ENCODE results near the gene ZRANB3.
"Not testable (repeated sequence)": the region's sequence is repeated elsewhere in the genome, so short reads cannot be mapped to it uniquely, and the experiment has no call there.

ZRANB3 gene

DNA sequence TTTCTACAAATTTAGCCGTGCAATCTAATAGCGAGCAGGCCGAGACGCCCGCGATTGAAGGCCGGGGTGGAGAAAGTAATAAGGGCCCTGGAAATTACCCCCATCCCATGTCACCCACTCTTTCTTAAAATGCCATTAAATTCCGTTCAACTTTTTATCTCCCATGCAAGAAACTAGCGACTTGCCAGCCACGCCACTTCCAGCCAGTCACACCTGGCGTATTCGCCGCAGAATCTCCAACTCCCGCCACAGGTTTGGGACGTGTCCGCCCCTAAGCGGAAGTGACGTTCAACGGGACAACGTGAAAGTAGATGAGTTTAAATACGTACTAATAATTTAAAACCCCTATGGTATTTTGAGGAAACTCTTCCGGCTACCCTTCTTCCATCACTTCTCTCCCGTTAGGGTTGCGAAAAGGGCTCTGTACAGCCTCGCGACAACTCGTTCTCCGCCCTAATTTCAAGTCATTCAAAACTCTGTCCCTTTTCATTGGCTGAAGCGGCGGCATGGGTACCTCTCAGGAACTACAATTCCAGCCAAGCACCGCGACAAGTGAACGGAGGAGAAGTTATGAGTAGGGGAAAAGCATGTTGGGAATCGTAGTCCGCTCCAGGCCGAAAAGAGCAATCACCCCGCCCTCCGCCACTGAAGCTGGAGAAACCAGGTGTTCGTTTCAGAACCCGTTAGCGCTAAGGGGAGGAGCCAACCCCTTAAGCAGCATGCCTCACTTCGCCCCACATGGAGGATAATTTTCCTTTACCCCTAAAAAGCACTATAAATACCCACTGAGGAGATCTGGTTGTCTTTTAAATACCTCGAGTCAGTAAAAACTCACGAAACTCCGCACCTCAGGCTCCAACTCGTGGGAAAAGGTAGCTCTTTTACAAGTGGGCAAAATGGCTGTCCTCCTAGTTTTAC, at the start of gene ZRANB3:
Gene ZRANB3 (minus strand): TSS at position 906 of the 918 bp plus-strand sequence.
- peak; percentile 99 for DNase-seq

DNA sequence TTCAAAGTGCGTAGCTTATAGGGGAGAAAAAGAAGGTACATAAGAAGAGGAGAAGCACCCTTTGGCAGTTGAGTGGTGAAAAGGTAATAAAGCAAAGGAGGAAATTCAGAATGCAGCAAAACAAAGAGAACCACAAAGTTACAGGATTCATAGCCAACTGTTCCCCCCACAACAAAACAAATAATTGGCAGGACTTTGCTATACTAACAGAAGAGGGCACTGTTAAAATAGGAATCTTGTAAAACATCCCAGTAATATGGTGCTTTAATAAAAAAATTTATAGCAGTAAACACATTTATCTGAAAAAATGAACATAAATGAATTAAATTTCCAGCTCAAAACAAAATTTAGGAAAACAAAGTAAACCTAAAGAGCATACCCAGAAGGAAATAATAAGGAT, 42.6 kb upstream of the ZRANB3 start:
- DNase-seq, result no peak

DNA sequence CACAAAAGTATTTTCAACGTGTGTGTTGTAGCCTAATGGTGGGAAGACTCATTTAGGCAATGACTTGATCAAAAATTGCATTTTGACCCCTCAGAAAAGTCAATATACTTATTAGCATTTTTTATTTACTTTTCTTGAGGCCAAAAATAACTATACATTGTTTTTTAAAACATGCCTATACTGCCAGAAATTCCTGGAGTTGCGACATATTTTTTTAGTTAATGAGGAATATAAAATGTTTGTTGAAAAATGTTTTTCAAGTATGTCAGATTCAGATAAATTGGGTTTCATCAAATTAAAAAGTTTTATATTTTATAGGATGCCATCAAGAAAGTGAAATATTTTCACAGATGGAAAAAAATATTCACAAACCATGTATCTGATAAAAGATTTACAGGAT, 39.9 kb upstream of the ZRANB3 start:
- no peak for DNase-seq

DNA sequence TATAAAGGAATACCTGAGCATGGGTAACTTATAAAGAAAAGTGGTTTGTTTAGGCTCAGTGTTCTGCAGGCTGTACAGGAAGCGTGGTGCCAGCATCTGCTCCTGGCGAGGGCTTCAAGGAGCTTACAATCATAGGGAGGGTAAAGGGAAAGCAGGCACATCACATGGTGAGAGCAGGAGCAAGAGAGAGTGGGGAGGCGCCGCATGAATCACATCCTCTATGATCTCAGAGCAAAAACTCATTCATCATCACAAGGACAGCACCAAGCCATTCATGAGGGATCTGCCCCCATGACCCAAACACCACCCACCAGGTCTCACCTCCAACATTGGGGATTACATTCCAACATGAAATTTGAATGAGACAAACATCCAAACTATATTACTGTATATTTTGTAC, 32.8 kb upstream of the ZRANB3 start:
- DNase-seq, result no peak

DNA sequence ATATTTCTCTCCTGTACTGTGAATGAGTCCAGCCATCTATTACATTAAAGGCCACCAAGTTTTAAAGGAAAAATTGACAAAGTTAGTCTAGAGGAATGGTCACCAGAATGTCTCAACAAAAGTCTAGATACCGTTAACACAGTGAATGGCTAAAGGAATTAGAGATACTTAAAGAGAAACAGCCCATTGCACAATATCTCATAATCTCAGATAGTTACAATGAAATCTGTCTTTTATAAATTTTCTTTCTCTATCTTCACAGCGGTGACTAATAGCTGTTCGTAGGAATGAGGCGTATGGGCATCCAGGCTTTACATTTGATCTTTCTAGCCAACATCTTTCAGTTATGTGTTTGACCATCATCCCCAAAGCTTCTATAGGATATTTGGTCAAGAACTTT, 30.9 kb upstream of the ZRANB3 start:
- no peak for DNase-seq

DNA sequence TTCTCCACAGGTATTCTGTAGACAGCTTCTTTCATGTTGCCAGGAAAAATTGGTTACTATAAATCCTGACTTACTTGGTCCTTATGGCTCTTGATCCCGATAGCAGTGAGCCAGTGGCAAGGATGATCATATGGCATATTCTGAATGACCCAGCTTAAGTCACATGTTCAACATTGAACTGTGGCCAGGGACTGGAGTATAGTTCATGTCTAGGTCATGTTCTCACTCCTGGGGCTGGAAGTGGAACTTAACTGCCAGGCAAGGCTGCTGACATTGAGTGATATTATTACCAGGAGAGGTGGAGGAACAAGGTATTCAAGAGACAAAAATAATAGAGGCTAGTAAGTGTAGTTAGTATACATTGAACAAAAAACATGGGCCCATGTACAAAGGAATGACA, 26.5 kb upstream of the ZRANB3 start:
- no peak for DNase-seq

DNA sequence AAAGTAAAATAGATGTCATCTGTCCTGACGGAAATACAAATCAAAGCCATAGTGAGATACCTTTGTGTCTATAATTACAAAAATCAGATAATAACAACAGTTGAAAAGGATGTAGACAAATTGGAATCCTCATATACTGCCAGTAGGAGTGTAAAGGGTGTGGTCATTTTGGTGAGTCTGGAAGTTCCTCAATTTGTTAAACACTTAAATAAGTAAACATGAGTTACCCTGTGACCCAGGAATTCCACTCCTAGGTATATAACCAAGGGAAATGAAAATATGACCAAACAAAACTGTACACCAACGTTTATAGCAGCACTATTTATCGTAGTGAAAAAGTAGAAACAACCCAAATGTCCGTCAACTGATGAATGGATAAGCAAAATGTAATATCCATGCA, 24.3 kb upstream of the ZRANB3 start:
- DNase-seq, result no peak

DNA sequence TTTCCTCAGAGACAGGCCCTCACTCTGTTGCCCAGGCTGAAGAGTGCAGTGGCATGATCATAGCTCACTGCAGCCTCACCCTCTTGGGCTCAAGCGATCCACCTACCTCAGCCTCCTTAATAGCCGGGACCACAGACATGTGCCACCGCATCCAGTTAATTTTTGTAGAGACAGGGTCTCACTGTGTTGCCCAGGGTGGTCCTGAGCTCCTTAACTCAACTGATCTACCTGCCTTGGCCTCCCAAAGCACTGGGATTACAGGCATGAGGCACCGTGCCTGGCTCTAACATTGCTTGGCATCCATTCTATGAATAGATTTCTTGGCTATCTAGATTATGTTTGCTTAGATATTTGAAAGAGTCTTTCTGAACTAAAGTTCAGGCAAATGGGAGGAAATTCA, 21.9 kb upstream of the ZRANB3 start:
- DNase-seq, result no peak

DNA sequence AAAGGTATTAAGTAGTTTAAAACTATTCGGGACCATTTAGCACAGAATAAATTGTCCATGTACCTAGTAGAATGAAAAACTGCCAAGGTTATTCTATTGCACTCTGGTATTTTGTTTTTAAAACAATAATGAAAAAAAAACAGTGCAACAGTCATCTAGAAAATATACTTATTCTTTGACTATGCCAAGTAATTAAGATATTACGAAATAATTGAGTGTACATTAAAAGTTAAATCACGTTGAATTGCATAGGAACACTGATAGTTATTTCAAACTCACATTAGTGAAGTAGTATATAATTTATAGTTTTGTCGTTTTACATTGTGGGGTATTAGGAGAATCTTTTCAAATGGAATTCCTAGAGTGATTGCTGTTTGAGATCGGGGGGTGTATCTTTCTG, 20.3 kb upstream of the ZRANB3 start:
- no peak for DNase-seq

DNA sequence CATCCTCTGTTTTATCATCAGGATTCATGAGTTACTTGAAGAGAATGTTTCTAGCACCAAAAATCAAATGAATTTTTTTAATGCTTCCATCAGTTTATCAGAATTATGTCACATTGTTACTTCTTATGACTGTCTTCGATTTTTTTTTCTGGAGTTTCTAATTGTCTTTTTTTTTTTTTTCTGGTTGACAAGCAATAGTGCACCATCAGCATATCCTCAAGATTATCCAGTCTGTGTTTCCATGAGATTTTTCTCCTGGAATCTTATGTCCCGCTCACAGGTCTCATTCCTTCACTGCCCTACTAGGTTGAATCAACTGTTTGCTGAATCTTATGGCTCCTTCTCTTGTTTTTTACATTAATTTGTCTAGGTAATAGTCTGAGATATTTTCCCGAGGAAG, 16.3 kb upstream of the ZRANB3 start:
- no peak for DNase-seq

DNA sequence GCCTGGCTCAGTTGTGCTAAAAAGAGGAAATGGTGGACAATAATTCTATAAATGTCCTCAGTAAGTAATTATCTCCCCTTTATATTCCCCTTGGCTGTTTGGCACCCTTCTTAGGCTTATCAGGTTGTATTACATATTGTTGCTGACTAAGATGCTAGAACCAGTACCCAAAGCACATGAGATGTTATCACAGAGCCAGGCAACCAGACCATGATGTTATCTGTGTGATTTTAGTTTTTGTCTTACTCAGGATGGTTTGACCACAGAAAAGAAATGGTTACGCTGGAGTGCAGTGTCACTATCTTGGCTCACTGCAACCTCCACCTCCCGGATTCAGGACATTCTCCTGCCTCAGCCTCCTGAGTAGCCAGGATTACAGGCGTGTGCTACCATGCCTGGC, 15.4 kb upstream of the ZRANB3 start:
- no peak for DNase-seq

DNA sequence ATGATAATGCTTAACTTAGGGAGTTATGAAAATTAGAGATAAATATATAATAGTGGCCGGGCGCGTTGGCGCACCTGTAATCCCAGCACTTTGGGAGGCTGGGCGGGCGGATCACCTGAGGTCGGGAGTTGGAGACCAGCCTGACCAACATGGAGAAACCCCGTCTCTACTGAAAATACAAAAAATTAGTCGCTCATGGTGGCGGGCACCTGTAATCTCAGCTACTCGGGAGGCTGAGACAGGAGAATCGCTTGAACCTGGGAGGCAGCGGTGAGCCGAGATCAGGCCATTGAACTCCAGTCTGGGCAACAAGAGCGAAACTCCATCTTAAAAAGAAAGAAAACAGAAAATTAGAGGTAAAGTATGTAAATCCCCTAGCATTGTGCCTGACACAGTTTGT, 2.5 kb upstream of the ZRANB3 start:
- DNase-seq, result not testable (repeated sequence)

DNA sequence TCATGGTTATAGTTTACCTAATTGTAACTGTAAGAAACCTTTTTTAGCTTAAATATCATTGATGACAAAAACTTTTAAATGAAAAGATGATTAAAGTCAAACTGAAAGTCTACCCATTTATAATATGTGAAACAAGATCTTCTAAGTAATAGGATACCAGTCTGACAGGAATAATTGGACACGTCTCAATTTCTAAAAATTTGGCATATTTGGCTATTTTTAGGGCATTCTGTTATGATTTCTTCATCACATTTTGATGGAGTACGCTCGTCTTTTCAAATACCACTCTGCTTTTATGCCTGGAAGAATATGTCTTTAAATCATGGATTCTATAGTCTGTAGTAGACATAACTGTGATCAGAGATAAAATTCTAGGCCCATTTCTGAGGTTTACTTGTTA, 1.6 kb upstream of the ZRANB3 start:
- DNase-seq, result peak; percentile 28

DNA sequence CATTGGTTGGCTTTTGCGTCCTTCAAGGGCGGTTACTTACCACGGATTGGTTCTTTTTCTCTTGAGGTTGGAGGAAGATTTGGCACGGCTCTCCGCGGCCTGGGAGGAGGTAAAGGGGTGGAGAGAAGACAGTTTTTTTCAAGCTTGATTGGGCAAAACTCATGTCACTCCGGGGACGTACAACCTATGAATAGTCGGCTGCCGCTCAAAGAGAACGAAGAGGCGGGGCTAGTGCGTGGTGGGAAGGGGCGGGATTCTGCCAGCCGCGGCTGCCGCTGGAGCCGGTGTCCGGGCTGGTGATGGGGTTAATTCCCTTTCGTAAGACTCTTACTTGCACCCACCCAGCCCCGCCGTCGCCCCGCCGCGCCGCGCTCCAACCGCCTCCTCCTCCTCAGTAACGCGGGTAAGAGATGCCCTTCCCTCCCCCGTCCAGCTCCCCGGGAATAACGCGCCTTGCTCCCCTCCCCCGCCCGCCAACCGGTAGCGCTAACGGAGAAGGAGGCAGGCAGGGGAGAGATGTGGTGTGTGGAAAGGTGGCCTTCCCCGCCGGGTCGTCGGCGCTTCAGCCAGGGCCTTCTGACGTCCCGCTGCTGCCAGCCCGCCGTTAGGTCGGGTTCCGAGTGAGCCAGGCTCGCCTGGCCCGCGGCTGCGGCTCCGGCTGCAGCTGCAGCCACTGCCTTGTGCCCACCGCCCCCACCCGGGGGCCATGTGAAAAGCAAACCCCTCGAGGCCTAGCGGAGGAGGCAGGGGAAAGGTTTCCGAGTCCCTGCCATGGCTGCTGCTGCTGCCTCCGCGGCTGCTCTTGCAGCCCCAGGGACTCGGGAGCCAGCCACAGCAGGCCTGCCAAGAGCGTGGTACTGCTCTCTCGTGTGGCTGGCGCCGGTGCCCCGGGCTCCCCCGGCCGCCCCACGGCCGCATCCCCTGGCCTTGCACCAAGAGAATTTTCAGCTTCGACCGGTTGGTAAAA, 496 bp upstream of the ZRANB3 start, which contains the start of gene R3HDM1:
Gene R3HDM1 (plus strand): TSS at position 254 of the 967 bp plus-strand sequence. CDS start 73,362 bp downstream, outside the sequence.
- DNase-seq, result peak; percentile 100

DNA sequence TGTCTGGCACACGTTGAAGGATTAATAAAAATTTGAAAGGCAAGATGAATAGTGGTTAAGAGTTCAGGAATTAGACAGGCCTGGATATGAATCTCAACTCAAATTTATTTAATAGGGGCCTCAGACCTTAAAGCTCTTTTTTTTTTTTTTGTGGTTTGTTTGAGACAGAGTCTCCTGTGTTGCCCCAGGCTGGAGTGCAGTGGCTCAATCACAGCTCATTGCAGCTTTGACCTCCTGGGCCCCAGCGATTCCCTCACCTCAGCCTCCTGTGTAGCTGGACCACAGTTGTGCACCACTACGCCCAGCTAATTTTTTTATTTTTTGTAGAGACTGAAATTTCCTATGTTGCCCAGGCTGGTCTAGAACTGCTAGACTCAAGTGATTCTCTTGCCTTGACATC, 3.0 kb downstream of the ZRANB3 start:
- no peak for DNase-seq

DNA sequence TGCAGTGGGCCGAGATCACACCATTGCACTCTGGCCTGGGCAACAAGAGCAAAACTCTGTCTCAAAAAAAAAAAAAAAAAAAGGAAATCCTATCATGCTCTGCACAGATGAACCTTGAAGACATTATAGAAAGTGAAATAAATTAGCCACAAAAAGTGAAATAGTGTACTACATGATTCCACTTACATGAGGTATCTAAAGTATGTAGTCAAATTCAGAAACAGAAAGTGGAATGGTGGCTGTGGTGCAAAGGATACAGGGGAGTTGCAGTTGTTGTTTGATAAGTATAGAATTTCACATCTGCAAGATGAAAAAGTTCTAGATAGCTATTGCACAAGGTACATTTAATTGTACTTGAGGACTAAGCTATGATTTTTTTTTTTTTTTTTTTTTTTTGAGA, 5.2 kb downstream of the ZRANB3 start:
- no peak for DNase-seq

DNA sequence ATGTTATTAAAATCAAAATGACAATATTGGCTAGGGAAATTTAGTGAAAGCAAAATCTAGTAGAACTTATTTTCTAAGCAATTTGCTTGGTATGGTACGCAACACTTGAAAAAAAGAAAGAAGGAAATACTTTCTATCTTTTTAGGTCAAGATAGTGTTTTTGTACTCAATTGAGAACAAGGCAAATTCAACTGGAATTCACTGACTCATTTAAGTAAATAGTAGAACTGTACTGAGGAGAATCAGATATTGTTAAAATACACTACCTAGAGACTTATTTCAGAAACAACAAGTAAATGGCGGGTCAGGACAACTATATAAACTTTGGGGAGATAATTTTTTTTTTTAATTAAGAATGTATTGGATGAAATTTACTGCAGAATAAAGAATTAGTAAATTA, 18.9 kb downstream of the ZRANB3 start:
- DNase-seq, result no peak

DNA sequence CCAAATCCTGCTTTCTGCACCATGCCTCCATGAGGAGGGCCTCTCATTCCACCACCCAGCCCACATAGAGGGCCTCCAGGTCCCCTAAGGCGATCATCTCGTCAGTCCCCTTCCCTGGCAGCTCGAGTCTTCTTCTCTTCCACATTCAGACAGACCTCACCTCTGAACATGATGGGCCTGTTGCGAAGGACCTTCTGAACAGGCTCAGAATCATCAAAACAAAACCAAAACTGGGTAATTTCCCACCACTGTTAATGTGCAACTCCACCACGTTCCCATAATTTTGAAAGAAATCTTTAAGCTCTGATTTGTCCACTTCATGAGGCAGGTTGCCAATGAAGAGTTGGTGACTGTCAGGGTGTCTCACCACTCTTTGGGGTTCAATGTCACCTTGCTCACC, 20.4 kb downstream of the ZRANB3 start:
- no peak for DNase-seq

DNA sequence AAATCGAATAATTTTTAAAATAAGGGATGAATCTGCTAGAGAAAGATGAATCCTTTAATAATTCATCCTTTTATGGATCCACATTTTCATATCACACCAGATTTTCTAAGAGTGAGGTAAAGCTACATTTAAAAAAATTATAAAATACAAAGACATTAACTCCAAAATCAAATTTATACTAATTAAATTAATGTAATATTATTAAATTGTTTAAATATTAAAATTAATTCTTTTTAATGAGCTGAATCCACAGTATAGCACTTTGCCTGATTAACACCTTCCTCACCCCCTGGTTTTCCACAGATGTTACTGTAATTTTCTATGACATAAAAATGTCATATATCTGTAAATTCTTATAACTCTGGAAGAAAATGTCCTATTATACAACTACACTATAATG, 26.2 kb downstream of the ZRANB3 start:
- no peak for DNase-seq

DNA sequence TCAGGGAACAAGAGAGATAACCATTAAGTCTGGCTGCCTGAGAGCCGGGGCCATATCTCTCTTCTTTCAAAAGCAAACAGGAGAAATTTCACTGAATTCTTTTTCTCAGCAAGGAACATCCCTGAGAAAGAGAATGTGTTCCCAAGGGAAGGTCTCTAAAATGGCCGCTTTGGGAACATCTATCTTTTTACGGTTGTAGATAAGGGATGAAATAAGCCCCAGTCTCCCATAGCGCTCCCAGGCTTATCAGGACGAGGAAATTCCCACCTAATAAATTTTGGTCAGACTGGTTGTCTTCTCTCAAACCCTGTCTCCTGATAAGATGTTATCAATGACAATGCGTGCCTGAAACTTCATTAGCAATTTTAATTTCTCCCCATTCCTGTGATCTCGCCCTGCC, 32.4 kb downstream of the ZRANB3 start:
- DNase-seq, result not testable (repeated sequence)

DNA sequence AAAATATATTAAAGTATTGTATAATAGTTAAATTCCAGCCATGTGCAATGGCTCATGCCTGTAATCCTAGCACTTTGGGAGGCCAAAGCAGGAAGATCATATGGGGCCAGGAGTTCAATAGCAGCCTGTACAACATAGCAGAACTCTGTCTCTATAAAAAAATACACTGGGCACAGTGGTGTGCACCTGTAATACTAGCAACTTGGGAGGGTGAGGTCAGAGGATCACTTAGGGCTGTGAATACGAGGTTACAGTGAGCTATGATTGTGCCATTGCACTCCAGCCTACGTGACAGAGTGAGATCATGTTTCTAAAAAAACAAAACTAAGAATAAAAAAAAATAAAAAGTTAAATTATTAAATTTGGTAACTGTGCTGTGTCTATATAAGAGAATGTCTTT, 36.1 kb downstream of the ZRANB3 start:
- DNase-seq, result no peak

DNA sequence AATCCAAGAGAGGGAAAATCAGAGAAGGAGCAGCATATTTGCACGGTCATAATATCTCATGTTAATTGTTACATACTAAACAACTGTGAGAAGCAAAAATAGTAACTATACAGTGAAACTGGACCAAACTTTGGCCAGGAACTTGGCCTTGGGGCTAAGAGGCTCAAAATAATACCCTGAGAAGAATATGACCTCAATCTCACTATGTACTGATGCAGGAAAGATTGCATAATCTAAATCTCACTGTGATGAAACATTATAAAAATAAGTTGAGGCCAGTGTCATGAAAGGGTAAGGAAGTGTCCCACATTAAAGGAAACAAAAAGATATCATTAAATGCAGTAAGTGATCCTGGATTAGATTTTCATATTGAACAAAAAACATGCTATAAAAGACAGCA, 36.5 kb downstream of the ZRANB3 start:
- DNase-seq, result no peak

DNA sequence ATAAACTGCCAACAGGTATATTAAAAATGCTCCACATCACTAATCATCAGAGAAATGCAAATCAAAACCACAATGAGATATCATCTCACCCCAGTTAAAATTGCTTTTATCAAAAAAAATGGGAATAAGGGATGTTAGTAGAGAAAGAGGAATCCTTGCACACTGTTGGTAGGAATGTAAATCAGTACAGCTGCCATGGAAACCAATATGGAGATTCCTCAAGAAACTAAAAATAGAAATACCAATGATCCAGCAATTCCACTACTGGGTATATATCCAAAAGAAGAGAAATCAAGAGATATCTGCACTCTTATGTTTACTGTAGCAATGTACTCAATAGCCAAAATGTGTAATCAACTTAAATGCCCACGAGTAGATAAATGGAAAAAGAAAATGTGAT, 40.6 kb downstream of the ZRANB3 start:
- no peak for DNase-seq

DNA sequence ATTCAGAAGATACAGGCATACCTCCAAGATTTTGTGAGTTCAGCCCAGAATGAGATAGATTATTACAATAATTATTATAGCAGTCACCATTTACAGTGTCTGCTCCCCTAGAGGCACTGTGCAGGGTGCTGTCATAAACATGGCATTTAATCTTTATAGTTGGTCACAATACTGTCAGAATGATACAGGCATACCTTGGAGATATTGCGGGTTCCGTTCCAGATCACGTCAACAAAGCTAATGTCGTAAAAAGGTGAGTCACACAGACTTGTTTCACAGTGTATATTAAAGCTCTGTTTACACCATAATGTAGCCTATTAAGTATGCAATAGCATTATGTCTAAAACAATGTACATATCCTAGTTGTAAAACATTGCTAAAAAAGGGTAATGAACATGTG, 45.6 kb downstream of the ZRANB3 start:
- DNase-seq, result no peak
